Panc1 (cell line): ENCODE results near the gene NRP2. TPM values are rescaled to one million over a fixed set of nuclear protein-coding genes. Genes with fewer than 3 reads are reported as not detected.

Experiments
- ATAC-seq: fragments of 200-7000 bp; cut with Tn5 transposase; 2 replicates; pipeline ENCODE4 v1.9.1; 2020; ENCODE audit warnings: mild to moderate bottlenecking, moderate library complexity
- BruUV-seq: library from RNA; stranded (reverse); fragments of 400-500 nt; replicated peaks from 2 replicates; lab custom pipeline; 2021; lab: Mats Ljungman, UMichigan
- CTCF ChIA-PET: fragments of 300-600 bp; sonication (Branson Sonifier 250); formaldehyde crosslinking; loops from one replicate; lab custom pipeline; 2022; ENCODE audit warnings: antibody characterized with exemption; lab: Charles Lee
- POLR2A ChIA-PET: fragments of 300-600 bp; sonication (Branson Sonifier 250); formaldehyde crosslinking; loops from one replicate; lab custom pipeline; 2022; ENCODE audit warnings: antibody characterized with exemption; lab: Charles Lee
- DNase-seq: peaks from one replicate; pipeline ENCODE4 v3.0.0-alpha.2; 2010; ENCODE audit warnings: low read depth, low spot score
- H3K27ac ChIP-seq: 2 replicates; pipeline ENCODE4 v1.5.1; 2011; ENCODE audit warnings: mild to moderate bottlenecking, low read length, inconsistent platforms
- H3K27me3 ChIP-seq: fragments of 200-500 bp; sonication (Bioruptor generic); 2 replicates; pipeline ENCODE4 v1.6.0; 2014; ENCODE audit warnings: low read length, inconsistent platforms; ENCODE audit not compliant: control insufficient read depth, insufficient read depth
- H3K36me3 ChIP-seq: fragments of 200-500 bp; sonication (Bioruptor generic); 2 replicates; pipeline ENCODE4 v1.5.1; 2014; ENCODE audit warnings: inconsistent platforms, mild to moderate bottlenecking, low read length, moderate library complexity; ENCODE audit not compliant: control insufficient read depth, insufficient read depth
- H3K4me1 ChIP-seq: 2 replicates; pipeline ENCODE4 v1.5.1; 2011; ENCODE audit warnings: inconsistent platforms, mild to moderate bottlenecking, low read length, moderate library complexity; ENCODE audit not compliant: control insufficient read depth, insufficient read depth
- H3K4me3 ChIP-seq, 2 experiments: 2 replicates each; pipeline ENCODE4 v1.5.1; 2011 to 2012; ENCODE audit warnings: low read depth in 2 of 2, low read length in 2 of 2, mild to moderate bottlenecking in 2 of 2, inconsistent platforms in 1 of 2, moderate library complexity in 1 of 2
- H3K9me3 ChIP-seq: fragments of 200-500 bp; sonication (Bioruptor generic); 2 replicates; pipeline ENCODE4 v1.5.1; 2014; ENCODE audit warnings: low read depth, mild to moderate bottlenecking, inconsistent platforms, low read length, moderate library complexity; ENCODE audit not compliant: control insufficient read depth, insufficient read depth
- POLR2AphosphoS5 ChIP-seq: IDR thresholded peaks from 2 replicates; pipeline ENCODE4 v1.6.1; 2012; ENCODE audit warnings: mild to moderate bottlenecking, low read depth, low read length, moderate library complexity
- SIN3A ChIP-seq: IDR thresholded peaks from 2 replicates; pipeline ENCODE4 v1.6.1; 2012; ENCODE audit warnings: low read depth, mild to moderate bottlenecking, low read length, moderate library complexity, borderline replicate concordance; ENCODE audit not compliant: insufficient read depth
- TCF7L2 ChIP-seq: IDR thresholded peaks from 2 replicates; pipeline ENCODE4 v1.6.1; 2011; ENCODE audit warnings: mild to moderate bottlenecking, low read depth, low read length, inconsistent platforms
- in situ Hi-C: cut with HindIII; loops from 2 replicates; pipeline ENCODE4 v1.10.0; 2016; ENCODE audit warnings: low sequenced_read_pairs, low pct_unique_long_range_greater_than_20kb
- intact Hi-C: fragments of 100-400 bp; cut with micrococcal nuclease; formaldehyde crosslinking; loops from one replicate; pipeline ENCODE4 v1.10.0; 2022; ENCODE audit not compliant: unreplicated experiment
- total RNA-seq: library from RNA; stranded (reverse); gene quantifications from one replicate; pipeline ENCODE4 v1.2.1, GENCODE V29; 2021; ENCODE audit not compliant: unreplicated experiment
- TF ChIP-seq, protein P1 (sequence below): fragments of 450-650 bp; IDR thresholded peaks from 2 replicates; pipeline ENCODE4 v1.5.1; 2017; ENCODE audit warnings: mild to moderate bottlenecking
- TF ChIP-seq, protein P2 (sequence below), 2 experiments: IDR thresholded peaks; 2 replicates each; pipeline ENCODE4 v1.6.1; 2011 to 2012; ENCODE audit warnings: low read depth in 2 of 2, control low read depth in 1 of 2, low read length in 1 of 2, mild to moderate bottlenecking in 1 of 2, moderate library complexity in 1 of 2; ENCODE audit not compliant: insufficient read depth in 1 of 2

Gene NRP2
- total RNA-seq, 1 experiment from 2014 or later: 6.7 TPM

DNA sequence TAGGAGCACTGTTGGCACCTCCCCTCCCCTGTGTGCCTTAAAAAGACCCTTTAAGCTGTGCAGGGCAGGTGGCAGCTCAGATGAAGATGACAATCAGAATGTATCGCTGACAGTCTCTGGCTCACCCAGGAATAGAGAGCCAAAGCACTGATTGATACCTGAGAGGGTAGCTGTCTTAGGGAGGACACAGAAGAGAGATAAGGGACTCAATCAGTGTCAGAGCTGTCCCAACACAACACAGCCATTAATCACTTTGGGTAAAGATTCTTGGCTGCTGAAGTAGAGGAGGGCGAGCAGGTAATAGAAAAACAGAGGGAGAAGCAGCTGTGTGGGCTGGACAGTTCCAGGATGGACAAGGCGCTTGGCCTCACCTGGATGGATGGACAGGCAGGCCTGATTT lies 124.9 kb downstream of the NRP2 start:
- BruUV-seq: no TSS peak
- Histone ChIP-seq H3K4me1 (no peaks in the 10 kb centered on the region), H3K9me3 (no peaks in the 10 kb centered on the region), H3K4me3 (no peak overlapping the region), H3K27ac (no peak overlapping the region), H3K36me3 (no peaks in the 10 kb centered on the region), H3K27me3 (peaks cover 3% of the 10 kb centered on the region)
- ATAC-seq: no peak
- DNase-seq: no peak
- CTCF ChIA-PET: no interaction called here
- intact Hi-C loops (no loop called here), in situ Hi-C loops (no loop called here)
- POLR2A ChIA-PET: no interaction called here
- TF ChIP-seq SIN3A (no peak), TCF7L2 (no peak), POLR2AphosphoS5 (no peak)
- TF ChIP-seq, protein P1, sequence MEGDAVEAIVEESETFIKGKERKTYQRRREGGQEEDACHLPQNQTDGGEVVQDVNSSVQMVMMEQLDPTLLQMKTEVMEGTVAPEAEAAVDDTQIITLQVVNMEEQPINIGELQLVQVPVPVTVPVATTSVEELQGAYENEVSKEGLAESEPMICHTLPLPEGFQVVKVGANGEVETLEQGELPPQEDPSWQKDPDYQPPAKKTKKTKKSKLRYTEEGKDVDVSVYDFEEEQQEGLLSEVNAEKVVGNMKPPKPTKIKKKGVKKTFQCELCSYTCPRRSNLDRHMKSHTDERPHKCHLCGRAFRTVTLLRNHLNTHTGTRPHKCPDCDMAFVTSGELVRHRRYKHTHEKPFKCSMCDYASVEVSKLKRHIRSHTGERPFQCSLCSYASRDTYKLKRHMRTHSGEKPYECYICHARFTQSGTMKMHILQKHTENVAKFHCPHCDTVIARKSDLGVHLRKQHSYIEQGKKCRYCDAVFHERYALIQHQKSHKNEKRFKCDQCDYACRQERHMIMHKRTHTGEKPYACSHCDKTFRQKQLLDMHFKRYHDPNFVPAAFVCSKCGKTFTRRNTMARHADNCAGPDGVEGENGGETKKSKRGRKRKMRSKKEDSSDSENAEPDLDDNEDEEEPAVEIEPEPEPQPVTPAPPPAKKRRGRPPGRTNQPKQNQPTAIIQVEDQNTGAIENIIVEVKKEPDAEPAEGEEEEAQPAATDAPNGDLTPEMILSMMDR: no peak

DNA sequence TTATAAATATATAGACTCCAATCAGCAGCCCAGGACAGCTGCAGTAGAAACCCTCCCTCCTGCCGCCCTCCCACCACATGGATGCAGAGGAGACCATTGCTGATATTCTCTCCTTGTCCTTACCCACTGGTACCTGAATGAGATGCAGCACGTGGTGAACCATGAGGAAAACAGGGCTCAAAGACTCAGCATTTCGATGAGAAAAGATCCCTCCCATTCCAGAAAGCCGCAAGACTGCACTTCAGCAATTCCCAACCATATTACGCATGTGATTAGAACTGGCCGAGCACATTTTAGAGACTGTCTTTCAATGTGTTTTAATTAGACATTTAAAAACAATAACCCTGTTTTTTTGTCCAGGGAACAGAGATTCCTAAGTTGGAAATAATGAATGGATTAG lies 125.5 kb downstream of the NRP2 start:
- BruUV-seq: no TSS peak
- Histone ChIP-seq H3K4me3 (no peak overlapping the region), H3K27me3 (peaks cover 3% of the 10 kb centered on the region), H3K9me3 (no peaks in the 10 kb centered on the region), H3K36me3 (no peaks in the 10 kb centered on the region), H3K4me1 (no peaks in the 10 kb centered on the region), H3K27ac (no peak overlapping the region)
- intact Hi-C loops: no loop called here
- ChIA-PET CTCF (no interaction called here), POLR2A (no interaction called here)
- TF ChIP-seq SIN3A (no peak), POLR2AphosphoS5 (no peak), TCF7L2 (no peak)
- TF ChIP-seq, protein P1: no peak
- TF ChIP-seq, protein P2, sequence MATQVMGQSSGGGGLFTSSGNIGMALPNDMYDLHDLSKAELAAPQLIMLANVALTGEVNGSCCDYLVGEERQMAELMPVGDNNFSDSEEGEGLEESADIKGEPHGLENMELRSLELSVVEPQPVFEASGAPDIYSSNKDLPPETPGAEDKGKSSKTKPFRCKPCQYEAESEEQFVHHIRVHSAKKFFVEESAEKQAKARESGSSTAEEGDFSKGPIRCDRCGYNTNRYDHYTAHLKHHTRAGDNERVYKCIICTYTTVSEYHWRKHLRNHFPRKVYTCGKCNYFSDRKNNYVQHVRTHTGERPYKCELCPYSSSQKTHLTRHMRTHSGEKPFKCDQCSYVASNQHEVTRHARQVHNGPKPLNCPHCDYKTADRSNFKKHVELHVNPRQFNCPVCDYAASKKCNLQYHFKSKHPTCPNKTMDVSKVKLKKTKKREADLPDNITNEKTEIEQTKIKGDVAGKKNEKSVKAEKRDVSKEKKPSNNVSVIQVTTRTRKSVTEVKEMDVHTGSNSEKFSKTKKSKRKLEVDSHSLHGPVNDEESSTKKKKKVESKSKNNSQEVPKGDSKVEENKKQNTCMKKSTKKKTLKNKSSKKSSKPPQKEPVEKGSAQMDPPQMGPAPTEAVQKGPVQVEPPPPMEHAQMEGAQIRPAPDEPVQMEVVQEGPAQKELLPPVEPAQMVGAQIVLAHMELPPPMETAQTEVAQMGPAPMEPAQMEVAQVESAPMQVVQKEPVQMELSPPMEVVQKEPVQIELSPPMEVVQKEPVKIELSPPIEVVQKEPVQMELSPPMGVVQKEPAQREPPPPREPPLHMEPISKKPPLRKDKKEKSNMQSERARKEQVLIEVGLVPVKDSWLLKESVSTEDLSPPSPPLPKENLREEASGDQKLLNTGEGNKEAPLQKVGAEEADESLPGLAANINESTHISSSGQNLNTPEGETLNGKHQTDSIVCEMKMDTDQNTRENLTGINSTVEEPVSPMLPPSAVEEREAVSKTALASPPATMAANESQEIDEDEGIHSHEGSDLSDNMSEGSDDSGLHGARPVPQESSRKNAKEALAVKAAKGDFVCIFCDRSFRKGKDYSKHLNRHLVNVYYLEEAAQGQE (IDR thresholded peaks at IDR 0.05; ENCODE audit: insufficient read depth in 1 of 2, low read depth in 2 of 2, low read length in 1 of 2): no peak
- no peak for ATAC-seq
- in situ Hi-C loops: no loop called here
- DNase-seq: no peak
